ENCODE measurements around the gene CCDC33.

The CCDC33 gene

DNA sequence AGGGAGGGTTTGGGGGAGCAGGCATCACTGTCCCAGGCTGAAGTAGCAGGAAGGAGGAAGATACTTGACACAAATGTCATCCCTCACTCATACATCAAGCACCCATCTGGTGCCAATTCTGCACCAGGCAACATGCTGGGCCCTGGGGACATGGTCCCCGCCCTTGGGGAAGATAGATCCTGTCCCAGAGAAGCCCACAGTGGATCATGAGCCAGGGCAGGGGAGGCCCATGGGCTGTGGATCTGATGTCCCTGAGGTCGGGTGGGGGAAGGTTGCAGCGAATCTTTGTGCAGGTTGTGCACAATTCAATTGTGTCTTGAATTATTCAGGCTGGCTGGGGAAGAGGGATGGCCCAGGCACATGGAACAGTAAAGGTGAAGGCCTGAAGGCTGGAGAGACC, 6.4 kb upstream of the CCDC33 start:
- TF ChIP-seq, protein P1, sequence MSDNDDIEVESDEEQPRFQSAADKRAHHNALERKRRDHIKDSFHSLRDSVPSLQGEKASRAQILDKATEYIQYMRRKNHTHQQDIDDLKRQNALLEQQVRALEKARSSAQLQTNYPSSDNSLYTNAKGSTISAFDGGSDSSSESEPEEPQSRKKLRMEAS (IDR thresholded peaks at IDR 0.05) = no peak
- TF ChIP-seq ZBTB7A (IDR thresholded peaks at IDR 0.05; ENCODE audit: low read depth) (no peak), TCF12 (IDR thresholded peaks at IDR 0.05; ENCODE audit: low read depth) (no peak), TAF1 (IDR thresholded peaks at IDR 0.05; ENCODE audit: low read depth) (no peak), RAD21 (IDR thresholded peaks at IDR 0.05; ENCODE audit: low read depth) (no peak), TEAD4 (IDR thresholded peaks at IDR 0.05) (no peak), NFIC (IDR thresholded peaks at IDR 0.05) (no peak), FOXM1 (IDR thresholded peaks at IDR 0.05; ENCODE audit: borderline replicate concordance, low read depth) (no peak), CREB1 (IDR thresholded peaks at IDR 0.05; ENCODE audit: low read depth) (no peak)
- TF ChIP-seq, protein P2, sequence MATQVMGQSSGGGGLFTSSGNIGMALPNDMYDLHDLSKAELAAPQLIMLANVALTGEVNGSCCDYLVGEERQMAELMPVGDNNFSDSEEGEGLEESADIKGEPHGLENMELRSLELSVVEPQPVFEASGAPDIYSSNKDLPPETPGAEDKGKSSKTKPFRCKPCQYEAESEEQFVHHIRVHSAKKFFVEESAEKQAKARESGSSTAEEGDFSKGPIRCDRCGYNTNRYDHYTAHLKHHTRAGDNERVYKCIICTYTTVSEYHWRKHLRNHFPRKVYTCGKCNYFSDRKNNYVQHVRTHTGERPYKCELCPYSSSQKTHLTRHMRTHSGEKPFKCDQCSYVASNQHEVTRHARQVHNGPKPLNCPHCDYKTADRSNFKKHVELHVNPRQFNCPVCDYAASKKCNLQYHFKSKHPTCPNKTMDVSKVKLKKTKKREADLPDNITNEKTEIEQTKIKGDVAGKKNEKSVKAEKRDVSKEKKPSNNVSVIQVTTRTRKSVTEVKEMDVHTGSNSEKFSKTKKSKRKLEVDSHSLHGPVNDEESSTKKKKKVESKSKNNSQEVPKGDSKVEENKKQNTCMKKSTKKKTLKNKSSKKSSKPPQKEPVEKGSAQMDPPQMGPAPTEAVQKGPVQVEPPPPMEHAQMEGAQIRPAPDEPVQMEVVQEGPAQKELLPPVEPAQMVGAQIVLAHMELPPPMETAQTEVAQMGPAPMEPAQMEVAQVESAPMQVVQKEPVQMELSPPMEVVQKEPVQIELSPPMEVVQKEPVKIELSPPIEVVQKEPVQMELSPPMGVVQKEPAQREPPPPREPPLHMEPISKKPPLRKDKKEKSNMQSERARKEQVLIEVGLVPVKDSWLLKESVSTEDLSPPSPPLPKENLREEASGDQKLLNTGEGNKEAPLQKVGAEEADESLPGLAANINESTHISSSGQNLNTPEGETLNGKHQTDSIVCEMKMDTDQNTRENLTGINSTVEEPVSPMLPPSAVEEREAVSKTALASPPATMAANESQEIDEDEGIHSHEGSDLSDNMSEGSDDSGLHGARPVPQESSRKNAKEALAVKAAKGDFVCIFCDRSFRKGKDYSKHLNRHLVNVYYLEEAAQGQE (IDR thresholded peaks at IDR 0.05; ENCODE audit: low read depth) = no peak
- TF ChIP-seq, protein P3, sequence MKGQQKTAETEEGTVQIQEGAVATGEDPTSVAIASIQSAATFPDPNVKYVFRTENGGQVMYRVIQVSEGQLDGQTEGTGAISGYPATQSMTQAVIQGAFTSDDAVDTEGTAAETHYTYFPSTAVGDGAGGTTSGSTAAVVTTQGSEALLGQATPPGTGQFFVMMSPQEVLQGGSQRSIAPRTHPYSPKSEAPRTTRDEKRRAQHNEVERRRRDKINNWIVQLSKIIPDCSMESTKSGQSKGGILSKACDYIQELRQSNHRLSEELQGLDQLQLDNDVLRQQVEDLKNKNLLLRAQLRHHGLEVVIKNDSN (IDR thresholded peaks at IDR 0.05) = no peak

DNA sequence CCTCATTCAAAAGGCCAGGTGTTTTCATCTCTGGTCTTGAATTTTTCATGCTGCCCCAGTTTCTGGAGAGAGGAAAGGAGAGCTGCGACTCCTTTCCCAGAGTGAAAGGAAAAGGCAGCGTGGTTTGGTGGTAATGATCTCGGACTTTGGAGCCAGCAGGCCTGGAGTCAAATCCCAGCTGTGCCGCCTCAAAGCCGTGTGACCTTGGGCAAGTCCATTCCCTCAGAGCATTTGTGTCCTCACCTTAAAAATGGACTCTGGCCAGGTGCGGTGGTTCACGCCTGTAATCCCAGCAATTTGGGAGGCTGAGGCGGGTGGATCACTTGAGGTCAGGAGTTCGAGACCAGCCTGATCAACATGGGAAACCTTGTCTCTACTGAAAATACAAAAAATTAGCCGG, 4.7 kb upstream of the CCDC33 start:
- TF ChIP-seq ZBTB7A (IDR thresholded peaks at IDR 0.05; ENCODE audit: low read depth) = no peak
- no peak for TF ChIP-seq CEBPB (IDR thresholded peaks at IDR 0.05)
- TF ChIP-seq TCF12 (IDR thresholded peaks at IDR 0.05; ENCODE audit: low read depth) = no peak
- TF ChIP-seq, protein P3 (IDR thresholded peaks at IDR 0.05) = no peak
- TF ChIP-seq, protein P2 (IDR thresholded peaks at IDR 0.05; ENCODE audit: low read depth) = no peak
- no peak for TF ChIP-seq EP300 (IDR thresholded peaks at IDR 0.05; ENCODE audit: borderline replicate concordance)
- no peak for TF ChIP-seq EGR1 (IDR thresholded peaks at IDR 0.05)
- TF ChIP-seq CREB1 (IDR thresholded peaks at IDR 0.05; ENCODE audit: low read depth) = no peak
- no peak for TF ChIP-seq RAD21 (IDR thresholded peaks at IDR 0.05; ENCODE audit: low read depth)
- TF ChIP-seq TEAD4 (IDR thresholded peaks at IDR 0.05) = no peak
- no peak for TF ChIP-seq NFIC (IDR thresholded peaks at IDR 0.05)
- TF ChIP-seq, protein P1 (IDR thresholded peaks at IDR 0.05) = no peak
- TF ChIP-seq YY1 (IDR thresholded peaks at IDR 0.05; ENCODE audit: low read depth) = no peak
- TF ChIP-seq FOXM1 (IDR thresholded peaks at IDR 0.05; ENCODE audit: borderline replicate concordance, low read depth) = no peak
- TF ChIP-seq TAF1 (IDR thresholded peaks at IDR 0.05; ENCODE audit: low read depth) = no peak

DNA sequence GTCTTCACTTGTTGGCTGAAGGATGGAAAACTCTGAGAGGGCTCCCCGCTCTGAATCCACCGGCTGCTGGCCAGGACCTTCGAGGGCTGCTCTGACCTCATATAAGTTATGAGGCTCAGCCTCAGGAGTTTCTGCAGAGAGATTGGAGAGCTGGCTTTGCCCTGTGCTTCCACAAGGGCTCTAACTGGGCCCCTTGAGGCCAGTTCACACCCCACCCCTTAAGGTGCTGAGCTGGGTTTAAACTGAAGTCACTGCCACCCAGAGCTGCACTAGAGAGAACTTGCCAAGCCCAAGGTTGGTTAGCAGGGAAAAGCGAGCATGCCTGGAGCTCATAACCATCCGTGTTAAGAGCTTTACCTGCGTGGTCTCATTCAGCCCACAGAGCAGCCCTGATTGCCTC, 2.8 kb upstream of the CCDC33 start:
- TF ChIP-seq TCF12 (IDR thresholded peaks at IDR 0.05; ENCODE audit: low read depth) (no peak), EP300 (IDR thresholded peaks at IDR 0.05; ENCODE audit: borderline replicate concordance) (no peak), TAF1 (IDR thresholded peaks at IDR 0.05; ENCODE audit: low read depth) (no peak), RAD21 (IDR thresholded peaks at IDR 0.05; ENCODE audit: low read depth) (no peak), FOXM1 (IDR thresholded peaks at IDR 0.05; ENCODE audit: borderline replicate concordance, low read depth) (no peak), ZBTB7A (IDR thresholded peaks at IDR 0.05; ENCODE audit: low read depth) (no peak)
- TF ChIP-seq, protein P3 (IDR thresholded peaks at IDR 0.05) = no peak

DNA sequence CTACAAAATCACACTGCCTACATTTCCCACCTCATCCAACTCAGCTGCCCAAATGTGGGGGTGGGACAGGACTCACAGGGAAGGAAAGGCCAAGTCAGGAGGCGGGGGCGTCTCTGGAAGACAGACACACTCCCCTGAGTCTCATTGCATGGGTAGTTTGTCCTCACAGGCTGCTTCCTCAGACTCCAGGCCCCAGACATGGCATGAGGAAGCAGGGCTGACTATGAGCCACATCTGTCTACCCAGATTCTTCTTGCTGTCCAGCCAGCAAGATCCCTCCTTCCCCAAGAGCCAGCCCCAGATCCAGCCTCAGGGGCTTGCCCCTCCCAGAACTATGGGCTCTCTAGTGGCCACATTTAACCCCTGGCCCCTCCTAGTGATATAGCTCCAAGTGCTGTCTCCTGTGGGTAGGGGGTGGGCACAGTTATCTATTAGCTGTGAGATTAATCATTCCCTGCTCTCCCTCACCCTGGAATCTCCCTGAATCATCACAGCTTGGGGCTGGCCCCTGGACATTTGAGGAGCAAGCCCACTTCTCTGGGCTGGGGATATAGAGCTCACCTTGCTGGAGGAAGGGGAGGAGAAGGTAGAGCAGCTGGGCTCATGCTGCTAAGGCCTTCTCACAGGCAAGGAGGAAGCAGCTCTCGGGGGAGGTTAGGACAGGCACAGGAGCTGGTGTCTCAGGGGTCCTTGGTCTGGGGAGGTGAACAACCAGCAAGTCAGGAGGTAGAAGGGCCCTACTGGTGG, 2.1 kb upstream of the CCDC33 start:
- TF ChIP-seq TAF1 (IDR thresholded peaks at IDR 0.05; ENCODE audit: low read depth) (no peak), TCF12 (IDR thresholded peaks at IDR 0.05; ENCODE audit: low read depth) (no peak), FOXM1 (IDR thresholded peaks at IDR 0.05; ENCODE audit: borderline replicate concordance, low read depth) (no peak), TEAD4 (IDR thresholded peaks at IDR 0.05) (no peak), CEBPB (IDR thresholded peaks at IDR 0.05) (no peak), NFIC (IDR thresholded peaks at IDR 0.05) (no peak), YY1 (IDR thresholded peaks at IDR 0.05; ENCODE audit: low read depth) (no peak), CREB1 (IDR thresholded peaks at IDR 0.05; ENCODE audit: low read depth) (no peak), EGR1 (IDR thresholded peaks at IDR 0.05) (no peak), ZBTB7A (IDR thresholded peaks at IDR 0.05; ENCODE audit: low read depth) (no peak), EP300 (IDR thresholded peaks at IDR 0.05; ENCODE audit: borderline replicate concordance) (no peak), RAD21 (IDR thresholded peaks at IDR 0.05; ENCODE audit: low read depth) (no peak)
- TF ChIP-seq, protein P2 (IDR thresholded peaks at IDR 0.05; ENCODE audit: low read depth) = no peak
- TF ChIP-seq, protein P3 (IDR thresholded peaks at IDR 0.05) = no peak
- TF ChIP-seq, protein P1 (IDR thresholded peaks at IDR 0.05) = no peak
